Activated T-helper 1 cell treated with anti-CD3 and anti-CD28 coated beads, Interleukin-12 subunit alpha, Interleukin-12 subunit beta, Interleukin-2, Interleukin-4 antibody, amounts not matched to agents 30 ng/mL and 10 ng/mL and 1 ng/mL, durations not matched to agents 14 hours and 24 hours and 36 hours (primary cell): Measurements from ENCODE around the gene COL9A2. TPM values are rescaled to one million over a fixed set of nuclear protein-coding genes. Genes with fewer than 3 reads are reported as not detected.

Experiments used
- DNase-seq: peaks from one replicate; pipeline ENCODE4 v3.0.0; 2021; ENCODE audit warnings: low spot score
- H3K27ac Mint-ChIP-seq: one replicate; pipeline ENCODE4 v1.8.0; 2021; ENCODE audit warnings: mild to moderate bottlenecking, mixed read lengths
- H3K27me3 Mint-ChIP-seq: one replicate; pipeline ENCODE4 v1.8.0; 2022; ENCODE audit warnings: mild to moderate bottlenecking, moderate library complexity, mixed read lengths; ENCODE audit not compliant: insufficient read depth
- H3K36me3 Mint-ChIP-seq: one replicate; pipeline ENCODE4 v1.8.0; 2021; ENCODE audit warnings: low read depth, mixed read lengths
- H3K4me1 Mint-ChIP-seq: one replicate; pipeline ENCODE4 v1.8.0; 2021; ENCODE audit warnings: low read depth, mixed read lengths
- H3K4me3 Mint-ChIP-seq: one replicate; pipeline ENCODE4 v1.8.0; 2021; ENCODE audit warnings: mild to moderate bottlenecking, moderate library complexity, mixed read lengths
- H3K9me3 Mint-ChIP-seq: one replicate; pipeline ENCODE4 v1.8.0; 2021; ENCODE audit warnings: mixed read lengths
- intact Hi-C: fragments of 100-400 bp; cut with micrococcal nuclease; formaldehyde crosslinking; loops from one replicate; pipeline ENCODE4 v1.15.1; 2024
- total RNA-seq: library from RNA; stranded (reverse); gene quantifications from 2 replicates; pipeline ENCODE4 v1.2.3, GENCODE V29; 2022

COL9A2 gene
- total RNA-seq, 1 donor from 2014 or later: 20.4 TPM

DNA sequence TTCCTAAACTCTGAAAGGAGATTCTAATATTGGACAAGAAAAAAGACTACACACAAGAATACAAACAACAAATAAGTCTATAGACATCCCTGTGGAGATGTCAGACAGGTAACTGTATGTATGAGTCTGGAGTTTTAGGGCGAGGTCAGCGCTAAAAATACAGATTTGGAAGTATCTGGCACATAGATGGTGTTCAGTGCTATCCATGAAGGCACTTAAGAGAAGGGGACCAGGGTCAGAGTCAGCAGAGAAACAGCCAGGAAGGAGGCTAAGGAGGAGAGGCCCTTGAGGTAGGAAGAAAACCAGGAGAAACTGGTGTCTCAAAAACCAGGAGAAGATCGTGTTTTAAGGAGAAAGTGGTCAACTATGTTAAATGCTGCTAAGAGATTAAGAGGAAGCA, 41.0 kb downstream of the COL9A2 start:
- intact Hi-C loops: no loop called here
- H3K4me1 Mint-ChIP-seq: peaks cover 5% of the 10 kb centered on the region
- no peak for DNase-seq
- H3K27me3 Mint-ChIP-seq: no peaks in the 10 kb centered on the region
- peaks cover 41% of the 10 kb centered on the region for H3K36me3 Mint-ChIP-seq
- no peak overlapping the region for H3K4me3 Mint-ChIP-seq
- no peaks in the 10 kb centered on the region for H3K9me3 Mint-ChIP-seq
- H3K27ac Mint-ChIP-seq: peak overlapping the region; percentile 36

DNA sequence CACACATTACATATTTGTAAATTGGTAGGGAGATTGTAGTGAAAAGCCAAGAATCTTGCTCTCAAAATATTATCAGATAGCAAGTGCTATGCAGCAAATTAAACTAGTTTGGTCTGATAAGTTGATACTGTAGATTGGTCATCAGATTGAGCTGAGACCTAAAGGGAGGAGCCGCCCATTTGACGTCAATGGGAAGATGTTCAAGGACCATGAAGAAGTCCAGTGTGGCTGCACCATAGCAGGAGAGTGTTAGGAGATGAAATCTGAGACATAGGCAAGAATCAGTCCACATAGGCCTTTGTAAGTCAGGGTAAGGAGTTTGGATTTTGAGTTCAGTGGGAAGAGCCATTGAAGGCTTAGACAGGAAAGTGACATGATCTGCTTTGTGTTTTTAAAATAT, 42.8 kb downstream of the COL9A2 start:
- Mint-ChIP-seq H3K4me1 (peaks cover 16% of the 10 kb centered on the region), H3K27ac (no peak overlapping the region), H3K9me3 (no peaks in the 10 kb centered on the region), H3K27me3 (no peaks in the 10 kb centered on the region), H3K4me3 (no peak overlapping the region), H3K36me3 (peaks cover 46% of the 10 kb centered on the region)
- DNase-seq: no peak
- intact Hi-C loops: no loop called here

DNA sequence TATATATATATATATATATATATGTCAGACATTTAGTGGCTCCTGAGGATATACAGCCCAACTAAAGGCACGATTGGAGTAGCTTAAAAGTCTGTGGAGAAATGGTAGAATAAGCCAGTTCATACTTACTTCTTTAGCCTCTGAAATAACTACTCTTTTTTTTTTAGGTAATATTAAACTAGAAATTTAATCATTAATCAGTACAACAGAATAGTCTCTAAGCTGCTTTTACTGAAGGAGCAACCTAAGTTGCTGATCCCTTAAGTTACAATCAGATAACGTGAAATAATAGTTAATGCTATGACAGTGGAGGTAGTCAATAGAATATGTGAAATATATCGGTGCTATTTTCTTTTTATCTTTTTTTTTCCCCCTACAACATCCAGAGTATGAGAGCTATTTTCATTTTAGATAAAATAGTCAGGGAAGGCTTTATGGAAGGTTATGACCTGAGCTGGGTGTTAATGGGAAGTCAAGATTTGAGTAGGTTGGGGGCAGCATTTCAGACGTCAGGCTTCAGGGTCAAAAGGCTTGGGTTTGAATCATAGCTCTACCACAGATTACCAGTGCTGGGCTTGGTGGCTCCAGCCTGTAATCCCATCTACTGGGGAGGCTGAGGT, 43.4 kb downstream of the COL9A2 start:
- H3K27me3 Mint-ChIP-seq: no peaks in the 10 kb centered on the region
- no peak overlapping the region for H3K4me3 Mint-ChIP-seq
- peaks cover 16% of the 10 kb centered on the region for H3K4me1 Mint-ChIP-seq
- DNase-seq: no peak
- no peaks in the 10 kb centered on the region for H3K9me3 Mint-ChIP-seq
- peaks cover 45% of the 10 kb centered on the region for H3K36me3 Mint-ChIP-seq
- intact Hi-C loops: no loop called here
- H3K27ac Mint-ChIP-seq: no peak overlapping the region

DNA sequence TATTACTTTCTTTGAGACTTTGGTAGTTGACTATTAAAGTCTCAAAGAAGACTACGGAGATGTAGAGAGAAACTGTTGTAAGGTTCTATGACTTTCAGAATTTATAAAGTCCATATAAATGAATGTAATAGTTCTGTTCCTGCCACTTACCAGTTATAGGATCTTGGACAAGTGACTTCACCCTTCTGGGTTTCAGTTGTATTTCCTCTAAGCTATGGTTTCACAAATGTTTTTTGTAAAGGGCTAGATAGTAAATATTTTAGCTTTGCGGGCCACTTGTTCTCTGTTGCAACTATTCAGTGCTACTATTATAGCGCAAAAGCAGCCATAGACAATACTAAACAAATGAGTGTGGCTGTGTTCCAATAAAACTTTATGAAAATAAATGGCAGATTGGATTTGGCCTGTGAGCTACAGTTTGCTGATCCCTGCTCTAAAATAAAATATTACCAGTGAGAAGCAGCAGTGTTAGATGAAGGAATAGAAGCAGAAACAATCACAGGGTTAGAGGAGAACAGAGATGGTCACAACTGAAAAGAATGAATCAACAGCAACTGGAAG, 44.4 kb downstream of the COL9A2 start:
- Mint-ChIP-seq H3K27me3 (no peaks in the 10 kb centered on the region), H3K9me3 (no peaks in the 10 kb centered on the region), H3K4me3 (no peak overlapping the region), H3K4me1 (peaks cover 16% of the 10 kb centered on the region), H3K27ac (no peak overlapping the region), H3K36me3 (peaks cover 49% of the 10 kb centered on the region)
- intact Hi-C loops: no loop called here
- DNase-seq: no peak

DNA sequence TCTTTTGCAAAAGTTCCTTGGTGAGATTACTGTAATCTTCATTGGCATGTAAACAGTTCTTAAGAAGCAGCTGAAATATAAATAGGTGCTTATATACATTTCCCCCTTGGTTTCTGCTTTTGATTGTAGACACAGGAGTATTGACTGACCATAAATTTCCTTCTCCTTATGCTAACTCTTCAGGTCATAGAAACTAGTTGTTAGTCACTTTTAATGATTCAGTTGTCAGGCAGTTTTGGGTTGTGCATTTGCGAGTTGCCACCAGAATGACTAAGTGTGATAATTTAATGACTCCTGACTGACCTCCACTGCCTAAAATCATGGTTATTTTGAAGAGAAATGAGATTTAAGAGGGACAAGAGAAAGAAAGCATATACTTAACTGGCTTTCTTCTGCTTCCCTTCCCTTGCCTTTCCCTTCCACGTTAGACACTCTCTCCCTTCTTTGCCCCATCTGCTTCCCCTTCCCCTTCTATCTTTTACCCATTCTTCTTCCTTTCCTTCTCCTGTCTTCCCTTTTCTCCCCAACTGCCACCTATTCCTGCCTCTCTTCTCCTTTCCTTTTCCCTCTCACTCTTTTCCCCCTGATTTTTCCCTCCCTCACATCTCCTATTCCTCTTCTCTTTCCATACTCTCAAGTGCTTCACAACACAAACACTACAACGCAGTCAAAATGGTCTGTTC, 46.8 kb downstream of the COL9A2 start:
- H3K4me3 Mint-ChIP-seq: no peak overlapping the region
- peaks cover 22% of the 10 kb centered on the region for H3K4me1 Mint-ChIP-seq
- H3K36me3 Mint-ChIP-seq: peaks cover 48% of the 10 kb centered on the region
- no peaks in the 10 kb centered on the region for H3K9me3 Mint-ChIP-seq
- peak overlapping the region; percentile 84 for H3K27ac Mint-ChIP-seq
- no peaks in the 10 kb centered on the region for H3K27me3 Mint-ChIP-seq
- DNase-seq: no peak
- intact Hi-C loops: loop anchor here (1.0 kb wide), 1 partner anchor 12 kb away; the partner anchor contains the start of gene ZMPSTE24

DNA sequence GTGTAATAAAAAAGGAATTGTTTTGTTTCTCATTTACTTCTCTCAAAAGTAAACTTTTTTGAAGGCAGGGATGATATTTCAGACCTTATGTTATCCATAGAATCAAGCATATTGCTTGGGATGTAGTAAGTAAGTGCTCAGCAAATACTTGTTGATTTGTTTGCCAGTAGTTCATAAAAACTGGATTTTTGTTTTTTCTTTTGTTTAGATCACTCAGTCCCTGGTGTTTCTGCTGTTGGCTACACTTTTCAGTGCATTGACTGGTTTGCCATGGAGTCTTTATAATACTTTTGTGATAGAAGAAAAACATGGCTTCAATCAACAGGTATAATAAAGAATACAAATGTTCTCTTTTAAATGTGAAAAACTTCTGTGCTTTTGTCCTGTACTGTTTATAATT, 48.9 kb downstream of the COL9A2 start:
- H3K27ac Mint-ChIP-seq: no peak overlapping the region
- H3K9me3 Mint-ChIP-seq: no peaks in the 10 kb centered on the region
- intact Hi-C loops: no loop called here
- no peaks in the 10 kb centered on the region for H3K27me3 Mint-ChIP-seq
- no peak overlapping the region for H3K4me3 Mint-ChIP-seq
- peaks cover 47% of the 10 kb centered on the region for H3K36me3 Mint-ChIP-seq
- DNase-seq: no peak
- peaks cover 34% of the 10 kb centered on the region for H3K4me1 Mint-ChIP-seq

DNA sequence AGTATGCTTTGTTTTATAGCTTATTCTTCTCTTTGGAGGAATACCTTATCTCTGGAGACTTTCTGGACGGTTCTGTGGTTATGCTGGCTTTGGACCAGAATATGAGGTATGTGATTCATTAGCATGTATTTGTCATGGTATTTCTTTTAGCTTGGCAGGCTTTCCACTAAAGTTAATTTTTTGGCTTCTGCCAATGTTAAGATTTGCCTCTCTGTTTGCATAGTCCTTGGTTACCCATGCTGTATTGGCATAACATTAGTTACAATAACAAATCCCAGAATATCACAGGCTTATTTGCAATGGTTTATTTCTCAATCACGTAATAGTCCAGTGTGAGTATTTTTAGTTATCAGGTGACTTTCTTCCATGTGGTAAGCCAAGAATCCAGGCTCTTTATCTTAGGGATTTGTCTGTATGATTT, 49.3 kb downstream of the COL9A2 start:
- Mint-ChIP-seq H3K27ac (no peak overlapping the region), H3K36me3 (peaks cover 49% of the 10 kb centered on the region), H3K4me1 (peaks cover 35% of the 10 kb centered on the region), H3K4me3 (no peak overlapping the region), H3K27me3 (no peaks in the 10 kb centered on the region), H3K9me3 (no peaks in the 10 kb centered on the region)
- intact Hi-C loops: no loop called here
- no peak for DNase-seq

DNA sequence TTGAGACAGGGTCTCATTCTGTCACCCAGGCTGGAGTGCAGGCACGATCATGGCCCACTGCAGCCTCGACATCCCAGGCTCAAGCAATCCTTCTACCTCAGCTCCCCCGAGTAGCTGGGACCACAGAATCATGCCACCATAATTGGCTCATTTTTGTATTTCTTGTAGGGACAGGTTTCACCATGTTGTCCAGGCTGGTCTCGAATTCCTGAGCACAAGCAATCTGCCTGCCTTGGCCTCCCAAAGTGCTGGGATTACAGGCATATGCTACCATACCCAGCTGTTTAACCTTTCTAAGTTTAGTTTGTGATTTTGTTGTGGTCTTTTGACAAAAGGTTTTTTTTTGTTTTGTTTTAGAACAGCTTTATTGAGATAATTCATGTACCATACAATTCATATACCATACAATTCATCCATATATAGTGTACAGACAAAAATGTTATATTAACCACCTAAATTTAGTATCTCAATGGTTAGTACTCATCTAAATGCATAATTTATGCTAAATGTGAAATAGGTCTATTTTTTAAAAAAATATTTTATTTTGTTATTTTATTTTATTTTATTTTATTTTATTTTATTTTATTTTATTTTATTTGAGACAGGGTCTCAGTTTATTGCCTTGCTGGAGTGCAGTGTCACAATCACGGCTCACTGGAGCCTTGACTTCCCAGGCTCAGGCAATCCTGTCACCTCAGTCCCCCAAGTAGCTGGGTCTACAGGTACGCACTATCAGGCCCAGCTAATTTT, 50.1 kb downstream of the COL9A2 start:
- H3K4me1 Mint-ChIP-seq: peaks cover 42% of the 10 kb centered on the region
- peaks cover 48% of the 10 kb centered on the region for H3K36me3 Mint-ChIP-seq
- DNase-seq: no peak
- H3K4me3 Mint-ChIP-seq: no peak overlapping the region
- no peak overlapping the region for H3K27ac Mint-ChIP-seq
- no peaks in the 10 kb centered on the region for H3K27me3 Mint-ChIP-seq
- H3K9me3 Mint-ChIP-seq: no peaks in the 10 kb centered on the region
- intact Hi-C loops: no loop called here

DNA sequence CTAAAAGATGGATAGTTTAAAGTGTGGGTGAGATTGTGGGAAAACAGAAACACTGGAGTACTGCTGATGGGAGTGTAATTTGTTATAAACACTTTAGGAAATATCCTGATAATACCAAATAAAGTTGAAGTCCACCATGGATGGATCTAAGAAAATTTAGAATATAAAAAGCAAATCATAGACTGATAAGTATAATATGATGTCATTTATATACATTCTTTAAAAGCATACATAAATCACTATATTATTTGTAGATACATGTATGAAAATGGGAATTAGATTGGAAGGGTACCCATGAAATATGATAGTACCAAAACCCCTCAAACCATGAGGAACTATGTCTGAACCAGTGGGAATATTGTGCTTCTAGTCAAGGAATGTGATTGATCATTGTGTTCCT, 51.2 kb downstream of the COL9A2 start:
- peaks cover 49% of the 10 kb centered on the region for H3K4me1 Mint-ChIP-seq
- H3K4me3 Mint-ChIP-seq: no peak overlapping the region
- H3K27ac Mint-ChIP-seq: no peak overlapping the region
- H3K36me3 Mint-ChIP-seq: peaks cover 52% of the 10 kb centered on the region
- no peak for DNase-seq
- no peaks in the 10 kb centered on the region for H3K27me3 Mint-ChIP-seq
- H3K9me3 Mint-ChIP-seq: no peaks in the 10 kb centered on the region
- intact Hi-C loops: loop anchor here (2.0 kb wide), 1 partner anchor 49 kb away; no protein-coding TSS in a partner anchor

DNA sequence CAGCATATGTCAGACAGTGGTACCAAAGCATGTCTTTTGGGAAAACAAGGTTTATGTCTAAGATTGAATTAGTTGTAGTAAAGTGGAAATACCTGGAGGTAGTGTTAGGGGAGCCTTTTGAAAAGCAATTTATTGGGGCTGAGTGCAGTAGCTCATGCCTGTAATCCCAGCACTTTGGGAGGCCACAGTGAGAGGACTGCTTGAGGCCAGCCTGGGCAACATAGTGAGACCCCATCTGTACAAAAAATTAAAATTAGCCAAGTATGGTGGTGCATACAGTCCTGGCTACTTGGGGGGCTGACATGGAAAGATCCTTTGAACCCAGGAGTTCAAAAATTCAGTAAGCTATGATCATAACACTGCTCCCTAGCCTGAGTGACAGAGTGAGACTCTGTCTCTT, 51.8 kb downstream of the COL9A2 start:
- no peaks in the 10 kb centered on the region for H3K9me3 Mint-ChIP-seq
- intact Hi-C loops: loop anchor here (2.0 kb wide), 1 partner anchor 50 kb away; no protein-coding TSS in a partner anchor
- no peak for DNase-seq
- H3K36me3 Mint-ChIP-seq: peaks cover 54% of the 10 kb centered on the region
- H3K27ac Mint-ChIP-seq: no peak overlapping the region
- no peaks in the 10 kb centered on the region for H3K27me3 Mint-ChIP-seq
- H3K4me3 Mint-ChIP-seq: no peak overlapping the region
- peaks cover 50% of the 10 kb centered on the region for H3K4me1 Mint-ChIP-seq

DNA sequence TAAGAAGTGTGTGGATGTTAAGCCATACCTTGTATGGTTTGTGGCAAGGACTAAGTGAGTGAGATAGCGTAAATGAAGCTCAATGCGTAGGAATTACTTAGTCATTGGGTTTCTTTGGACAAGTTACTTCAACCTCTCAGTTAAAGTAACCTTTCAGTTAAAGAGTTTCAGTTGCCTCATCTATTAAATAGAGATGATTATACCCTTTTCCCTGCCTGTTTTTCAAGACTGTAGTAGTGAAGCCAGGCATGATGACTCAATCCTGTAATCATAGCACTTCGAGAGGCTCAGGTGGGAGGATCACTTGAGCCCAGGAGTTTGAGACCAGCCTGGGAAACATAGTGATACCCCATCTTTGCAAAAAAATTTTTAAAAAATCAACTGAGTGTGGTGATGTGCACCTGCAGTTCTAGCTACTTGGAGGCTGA, 52.7 kb downstream of the COL9A2 start:
- DNase-seq: no peak
- Mint-ChIP-seq H3K27ac (peak overlapping the region; percentile 88), H3K4me3 (peak overlapping the region; percentile 58), H3K36me3 (peaks cover 54% of the 10 kb centered on the region), H3K9me3 (no peaks in the 10 kb centered on the region), H3K27me3 (no peaks in the 10 kb centered on the region), H3K4me1 (peaks cover 53% of the 10 kb centered on the region)
- intact Hi-C loops: loop anchor here (1.0 to 2.0 kb wide), 6 partner anchors 23 to 121 kb away; no protein-coding TSS in a partner anchor

DNA sequence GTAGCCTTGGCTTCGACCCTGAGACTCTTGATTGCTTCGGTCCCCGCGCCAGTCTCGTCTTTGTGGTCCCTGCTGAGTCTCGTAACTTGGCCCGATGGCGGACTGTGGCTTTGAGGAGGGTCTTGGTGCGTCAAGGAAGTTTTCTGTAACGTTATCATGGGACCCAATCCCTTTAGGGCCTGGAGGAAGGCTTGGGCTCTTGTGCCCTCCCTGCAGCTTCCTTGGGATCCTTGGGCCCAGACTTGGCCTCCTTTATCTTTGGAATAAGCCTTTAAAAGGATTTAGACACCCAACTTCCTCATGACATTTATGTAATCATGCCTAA, 58.7 kb downstream of the COL9A2 start:
- Mint-ChIP-seq H3K9me3 (no peaks in the 10 kb centered on the region), H3K27ac (peak overlapping the region; percentile 99), H3K4me1 (peaks cover 60% of the 10 kb centered on the region), H3K27me3 (no peaks in the 10 kb centered on the region), H3K36me3 (peaks cover 38% of the 10 kb centered on the region), H3K4me3 (peak overlapping the region; percentile 96)
- intact Hi-C loops: loop anchor here (1.0 to 5.0 kb wide), 10 partner anchors 12 to 434 kb away; partner anchors contain the start of genes CAP1, MFSD2A, NFYC and RLF
- no peak for DNase-seq
